Keratinocyte (primary cell): ENCODE results near the gene LYPD8. TPM values are rescaled to one million over a fixed set of nuclear protein-coding genes. Genes with fewer than 3 reads are reported as not detected.
"Not testable (repeated sequence)": the region's sequence is repeated elsewhere in the genome, so short reads cannot be mapped to it uniquely, and the experiment has no call there.

Source experiments
- DNase-seq: peaks from one replicate; pipeline ENCODE4 v3.0.0-alpha.2; 2011; ENCODE audit warnings: low read depth, missing footprints, low spot score
- FAIRE-seq: peaks from 2 replicates; lab custom pipeline; 2011; peaks lifted over from hg19 to GRCh38; lab: Jason Lieb, UNC
- H2AFZ ChIP-seq: 2 replicates; pipeline ENCODE4 v1.6.0; 2012; ENCODE audit warnings: low read length, control low read depth, inconsistent platforms; ENCODE audit not compliant: control insufficient read depth
- H3K27ac ChIP-seq: 2 replicates; pipeline ENCODE4 v1.5.1; 2011; ENCODE audit warnings: low read length; ENCODE audit not compliant: control insufficient read depth, insufficient read depth
- H3K27me3 ChIP-seq: 3 replicates; pipeline ENCODE4 v1.6.0; 2011; ENCODE audit warnings: low read length; ENCODE audit not compliant: control insufficient read depth, insufficient read depth; ENCODE audit errors: extremely low read depth
- H3K36me3 ChIP-seq, 2 experiments: 2 replicates in 1 of 2; 3 replicates in 1 of 2; pipeline ENCODE4 v1.5.1; 2011; ENCODE audit warnings: low read length in 2 of 2, mild to moderate bottlenecking in 1 of 2; ENCODE audit not compliant: control insufficient read depth in 2 of 2, insufficient read depth in 2 of 2; ENCODE audit errors: extremely low read depth in 1 of 2
- H3K4me1 ChIP-seq: 3 replicates; pipeline ENCODE4 v1.5.1; 2011; ENCODE audit warnings: low read length; ENCODE audit not compliant: control insufficient read depth, insufficient read depth; ENCODE audit errors: extremely low read depth
- H3K4me2 ChIP-seq: 3 replicates; pipeline ENCODE4 v1.6.0; 2011; ENCODE audit warnings: low read depth, low read length; ENCODE audit not compliant: control insufficient read depth, insufficient read depth; ENCODE audit errors: extremely low read depth
- H3K4me3 ChIP-seq, 3 experiments: fragments of 200-600 bp in 1 of 3; sonication (generic) in 1 of 3; 2 replicates in 2 of 3; 3 replicates in 1 of 3; pipeline ENCODE4 v1.5.1; 2011 to 2016; ENCODE audit warnings: low read length in 3 of 3, mild to moderate bottlenecking in 3 of 3, control low read depth in 2 of 3, inconsistent platforms in 1 of 3, low read depth in 1 of 3, mixed read lengths in 1 of 3, mixed run types in 1 of 3, moderate library complexity in 1 of 3; ENCODE audit not compliant: control insufficient read depth in 2 of 3, insufficient read depth in 2 of 3; ENCODE audit errors: extremely low read depth in 1 of 3
- H3K79me2 ChIP-seq: 2 replicates; pipeline ENCODE4 v1.6.0; 2012; ENCODE audit warnings: low read length; ENCODE audit not compliant: control insufficient read depth, insufficient read depth
- H3K9ac ChIP-seq: 3 replicates; pipeline ENCODE4 v1.6.0; 2011; ENCODE audit warnings: low read length; ENCODE audit not compliant: control insufficient read depth, insufficient read depth; ENCODE audit errors: extremely low read depth
- H3K9me1 ChIP-seq: 3 replicates; pipeline ENCODE4 v1.6.0; 2011; ENCODE audit warnings: low read length; ENCODE audit not compliant: control insufficient read depth, insufficient read depth; ENCODE audit errors: extremely low read depth
- H3K9me3 ChIP-seq: 2 replicates; pipeline ENCODE4 v1.5.1; 2012; ENCODE audit warnings: low read depth, low read length; ENCODE audit not compliant: control insufficient read depth
- H4K20me1 ChIP-seq: 3 replicates; pipeline ENCODE4 v1.6.0; 2011; ENCODE audit warnings: low read length; ENCODE audit not compliant: control insufficient read depth, insufficient read depth; ENCODE audit errors: extremely low read depth
- EZH2 ChIP-seq: IDR thresholded peaks from one replicate; pipeline ENCODE4 v1.6.1; 2012; ENCODE audit warnings: inconsistent platforms, mild to moderate bottlenecking, low read length, moderate library complexity
- dilution Hi-C: fragments of 300-500 bp; cut with MboI; formaldehyde crosslinking; loops from one replicate; pipeline ENCODE4 v1.7.0; 2020; ENCODE audit warnings: low sequenced_read_pairs; ENCODE audit not compliant: extremely low pct_ligation_motif_present
- polyA minus RNA-seq, 3 experiments: library from RNA; depleted of rRNA, polyadenylated mRNA; stranded (reverse); fragments of >200 nt; gene quantifications; 1 replicate in 1 of 3; 2 replicates in 1 of 3; 3 replicates in 1 of 3; pipeline ENCODE4 v1.2.3, GENCODE V29; 2011
- polyA plus RNA-seq, 5 experiments: library from polyadenylated mRNA; depleted of rRNA in 3 of 5; stranded (reverse) in 3 of 5; stranded (forward) in 1 of 5; unstranded in 1 of 5; fragments of >200 nt; gene quantifications; 1 replicate in 1 of 5; 2 replicates in 3 of 5; 3 replicates in 1 of 5; pipeline versions ENCODE4 v1.2.1 to v1.2.3, GENCODE V29; 2011 to 2012; ENCODE audit warnings: missing spikeins in 2 of 5, low read depth in 1 of 5, low replicate concordance in 1 of 5
- TF ChIP-seq, protein P1 (sequence below), 3 experiments: IDR thresholded peaks in 1 of 3; conservative IDR thresholded peaks in 1 of 3; optimal IDR thresholded peaks in 1 of 3; 2 replicates in 2 of 3; 3 replicates in 1 of 3; pipeline versions ENCODE3 to v1.5.1; 2011; ENCODE audit warnings: low read length in 3 of 3, mild to moderate bottlenecking in 3 of 3, moderate library complexity in 2 of 3, control low read depth in 1 of 3, inconsistent platforms in 1 of 3; ENCODE audit not compliant: insufficient read depth in 2 of 3; ENCODE audit errors: extremely low read depth in 1 of 3

Gene LYPD8, protein sequence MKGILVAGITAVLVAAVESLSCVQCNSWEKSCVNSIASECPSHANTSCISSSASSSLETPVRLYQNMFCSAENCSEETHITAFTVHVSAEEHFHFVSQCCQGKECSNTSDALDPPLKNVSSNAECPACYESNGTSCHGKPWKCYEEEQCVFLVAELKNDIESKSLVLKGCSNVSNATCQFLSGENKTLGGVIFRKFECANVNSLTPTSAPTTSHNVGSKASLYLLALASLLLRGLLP
- polyA plus RNA-seq (not detected in 3 replicates), polyA minus RNA-seq (not detected in 3 replicates)
- not detected for polyA plus RNA-seq (2011; ENCODE audit: low read depth)
- polyA plus RNA-seq (2011; cell fraction: cytosol; rRNA removed), result not detected in 2 replicates
- polyA plus RNA-seq (2011; cell fraction: nucleus; rRNA removed), result not detected in 2 replicates
- polyA plus RNA-seq (2012; ENCODE audit: low replicate concordance), result not detected in 2 replicates
- polyA minus RNA-seq (2011; cell fraction: cytosol; rRNA and poly(A)+ RNA removed), result not detected
- not detected in 2 replicates for polyA minus RNA-seq (2011; cell fraction: nucleus; rRNA and poly(A)+ RNA removed)

DNA sequence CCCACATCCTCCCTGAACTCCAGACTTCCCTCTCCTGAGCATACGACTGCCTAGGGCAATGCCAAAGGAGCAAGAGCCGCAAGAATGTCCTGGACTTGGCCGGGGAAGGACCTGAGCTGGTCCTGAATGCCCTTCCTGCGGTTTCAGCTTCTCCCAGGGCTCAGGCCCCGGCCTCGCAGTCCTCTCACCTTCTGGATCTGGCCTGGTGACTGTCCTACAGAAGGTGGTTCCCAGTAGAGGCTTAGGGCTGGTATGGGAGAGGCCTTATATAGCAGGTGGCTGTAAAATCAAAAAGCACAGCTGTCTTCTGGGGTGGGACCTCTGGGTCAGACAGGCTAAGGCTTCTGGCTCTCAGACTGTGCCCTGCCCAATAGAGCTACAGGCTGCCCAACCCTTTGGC, at the start of gene LYPD8:
Gene LYPD8, minus strand, starts transcription at position 243 of the 400 bp plus-strand sequence. CDS start 4,678 bp downstream, outside the sequence.
- Histone ChIP-seq H3K4me1 (no peaks in the 10 kb centered on the region), H4K20me1 (no peaks in the 10 kb centered on the region), H3K9ac (no peak within 1 kb of the TSS), H3K4me3 (no peak within 1 kb of the TSS), H2AFZ (no peak within 1 kb of the TSS), H3K79me2 (no peaks in the 10 kb centered on the region), H3K27me3 (no peaks in the 10 kb centered on the region), H3K36me3 (no peaks in the 10 kb centered on the region), H3K9me3 (peaks cover 6% of the 10 kb centered on the region), H3K9me1 (no peaks in the 10 kb centered on the region), H3K4me2 (no peak within 1 kb of the TSS), H3K27ac (no peak within 1 kb of the TSS)
- dilution Hi-C loops, result no loop called here
- no peak for FAIRE-seq
- TF ChIP-seq EZH2, result no peak
- TF ChIP-seq, protein P1, sequence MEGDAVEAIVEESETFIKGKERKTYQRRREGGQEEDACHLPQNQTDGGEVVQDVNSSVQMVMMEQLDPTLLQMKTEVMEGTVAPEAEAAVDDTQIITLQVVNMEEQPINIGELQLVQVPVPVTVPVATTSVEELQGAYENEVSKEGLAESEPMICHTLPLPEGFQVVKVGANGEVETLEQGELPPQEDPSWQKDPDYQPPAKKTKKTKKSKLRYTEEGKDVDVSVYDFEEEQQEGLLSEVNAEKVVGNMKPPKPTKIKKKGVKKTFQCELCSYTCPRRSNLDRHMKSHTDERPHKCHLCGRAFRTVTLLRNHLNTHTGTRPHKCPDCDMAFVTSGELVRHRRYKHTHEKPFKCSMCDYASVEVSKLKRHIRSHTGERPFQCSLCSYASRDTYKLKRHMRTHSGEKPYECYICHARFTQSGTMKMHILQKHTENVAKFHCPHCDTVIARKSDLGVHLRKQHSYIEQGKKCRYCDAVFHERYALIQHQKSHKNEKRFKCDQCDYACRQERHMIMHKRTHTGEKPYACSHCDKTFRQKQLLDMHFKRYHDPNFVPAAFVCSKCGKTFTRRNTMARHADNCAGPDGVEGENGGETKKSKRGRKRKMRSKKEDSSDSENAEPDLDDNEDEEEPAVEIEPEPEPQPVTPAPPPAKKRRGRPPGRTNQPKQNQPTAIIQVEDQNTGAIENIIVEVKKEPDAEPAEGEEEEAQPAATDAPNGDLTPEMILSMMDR (optimal IDR thresholded peaks at IDR 0.05 in 1 of 3, IDR thresholded peaks at IDR 0.05 in 1 of 3, conservative IDR thresholded peaks at IDR 0.05 in 1 of 3; ENCODE audit: extremely low read depth in 1 of 3, insufficient read depth in 2 of 3, low read length in 3 of 3), result no peak
- DNase-seq, result no peak

DNA sequence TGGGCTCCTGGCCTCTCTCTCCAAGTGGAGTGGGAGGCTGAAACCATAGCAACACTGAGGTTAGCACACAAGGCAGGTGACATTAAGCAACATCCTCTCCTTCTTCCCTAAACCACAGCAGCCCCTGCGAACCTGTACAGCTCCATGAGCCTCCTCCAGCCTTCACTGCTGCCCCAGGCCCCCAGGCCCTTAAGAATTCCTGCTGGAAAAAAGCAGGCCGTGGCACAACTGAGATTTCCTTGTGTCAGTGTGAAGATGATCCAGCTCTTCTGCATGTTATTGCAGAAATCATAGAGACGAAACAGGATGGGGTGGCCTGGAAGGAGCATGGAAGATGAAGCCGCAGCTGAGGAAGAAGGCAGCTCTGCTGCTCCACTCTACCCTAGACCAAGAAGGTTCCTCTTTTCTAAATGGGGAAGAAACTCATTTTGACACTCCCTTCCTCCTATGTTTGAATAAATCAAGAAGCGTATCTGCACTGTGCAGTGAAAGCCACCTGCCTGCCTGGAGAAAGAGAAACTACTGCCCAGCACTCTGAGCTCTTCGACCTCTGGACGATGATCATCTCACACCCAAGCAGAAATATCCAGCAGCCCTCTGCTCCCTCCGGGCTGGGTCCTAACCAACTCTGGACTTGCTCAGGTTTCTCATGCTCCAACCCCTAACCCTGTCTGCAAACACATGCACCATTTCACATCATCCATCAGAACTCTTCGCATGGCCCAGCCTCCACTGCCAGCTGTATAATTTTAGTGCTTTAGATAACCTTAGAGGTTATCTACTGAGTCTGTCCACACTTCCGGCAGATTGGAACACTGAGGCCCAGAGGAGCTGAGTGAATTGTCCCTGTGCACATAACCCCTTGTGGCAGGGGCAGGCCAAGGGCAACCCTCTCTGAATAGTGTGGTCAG, 49.5 kb upstream of the LYPD8 start:
- no peaks in the 10 kb centered on the region for H3K9me3 ChIP-seq
- no peak overlapping the region for H3K27ac ChIP-seq
- H3K79me2 ChIP-seq, result no peaks in the 10 kb centered on the region
- no peaks in the 10 kb centered on the region for H3K9me1 ChIP-seq
- no peak overlapping the region for H3K9ac ChIP-seq
- H3K4me1 ChIP-seq, result no peaks in the 10 kb centered on the region
- no peak overlapping the region for H2AFZ ChIP-seq
- TF ChIP-seq, protein P1 (optimal IDR thresholded peaks at IDR 0.05 in 1 of 3, IDR thresholded peaks at IDR 0.05 in 1 of 3, conservative IDR thresholded peaks at IDR 0.05 in 1 of 3; ENCODE audit: extremely low read depth in 1 of 3, insufficient read depth in 2 of 3, low read length in 3 of 3), result no peak
- TF ChIP-seq EZH2, result no peak
- no peak overlapping the region for H3K4me2 ChIP-seq
- dilution Hi-C loops, result no loop called here
- no peak for FAIRE-seq
- H3K27me3 ChIP-seq, result no peaks in the 10 kb centered on the region
- H3K36me3 ChIP-seq, result no peaks in the 10 kb centered on the region
- H4K20me1 ChIP-seq, result no peaks in the 10 kb centered on the region
- no peak overlapping the region for H3K4me3 ChIP-seq
- DNase-seq, result no peak

DNA sequence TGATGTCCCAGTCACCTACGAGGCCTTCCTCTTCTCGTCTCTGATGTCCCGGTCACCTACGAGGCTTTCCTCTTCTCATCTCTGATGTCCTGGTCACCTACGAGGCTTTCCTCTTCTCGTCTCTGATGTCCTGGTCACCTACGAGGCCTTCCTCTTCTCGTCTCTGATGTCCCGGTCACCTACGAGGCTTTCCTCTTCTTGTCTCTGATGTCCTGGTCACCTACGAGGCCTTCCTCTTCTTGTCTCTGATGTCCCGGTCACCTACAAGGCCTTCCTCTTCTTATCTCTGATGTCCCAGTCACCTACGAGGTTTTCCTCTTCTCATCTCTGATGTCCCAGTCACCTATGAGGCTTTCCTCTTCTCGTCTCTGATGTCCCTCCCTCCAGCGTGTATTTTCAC, 47.9 kb upstream of the LYPD8 start:
- DNase-seq, H3K27ac ChIP-seq, H3K4me3 ChIP-seq, H3K79me2 ChIP-seq, H2AFZ ChIP-seq, H3K27me3 ChIP-seq, FAIRE-seq, H3K4me1 ChIP-seq, H3K9ac ChIP-seq, H4K20me1 ChIP-seq, H3K4me2 ChIP-seq, H3K9me3 ChIP-seq, H3K9me1 ChIP-seq, H3K36me3 ChIP-seq, dilution Hi-C loops: not testable (repeated sequence)
